HL-60 (cell line): ENCODE measurements around the gene PPP1R27.

ENCODE experiments used
- CTCF ChIP-seq: IDR thresholded peaks from one replicate; pipeline ENCODE4 v1.5.1; 2011; ENCODE audit warnings: low read length, control low read depth, inconsistent platforms; ENCODE audit not compliant: insufficient read depth
- SPI1 ChIP-seq: IDR thresholded peaks from 2 replicates; pipeline ENCODE4 v1.6.1; 2012; ENCODE audit warnings: low read depth, mild to moderate bottlenecking, borderline replicate concordance

- TF ChIP-seq CTCF (no peak), SPI1 (no peak)
Observed at GRCh38 chr17:81845881-81846742, 11.3 kb upstream of the PPP1R27 start.
